GM12874 (cell line): ENCODE measurements around the gene SELE.

Experiments used
- CTCF ChIP-seq: IDR thresholded peaks from 2 replicates; pipeline ENCODE4 v1.5.1; 2011; ENCODE audit warnings: low read depth, mild to moderate bottlenecking, control low read depth, low read length, moderate library complexity; ENCODE audit not compliant: insufficient read depth

The SELE gene

GRCh38 chr1:169692756-169693460, 41.0 kb downstream of the SELE start:
- TF ChIP-seq CTCF: no peak

DNA sequence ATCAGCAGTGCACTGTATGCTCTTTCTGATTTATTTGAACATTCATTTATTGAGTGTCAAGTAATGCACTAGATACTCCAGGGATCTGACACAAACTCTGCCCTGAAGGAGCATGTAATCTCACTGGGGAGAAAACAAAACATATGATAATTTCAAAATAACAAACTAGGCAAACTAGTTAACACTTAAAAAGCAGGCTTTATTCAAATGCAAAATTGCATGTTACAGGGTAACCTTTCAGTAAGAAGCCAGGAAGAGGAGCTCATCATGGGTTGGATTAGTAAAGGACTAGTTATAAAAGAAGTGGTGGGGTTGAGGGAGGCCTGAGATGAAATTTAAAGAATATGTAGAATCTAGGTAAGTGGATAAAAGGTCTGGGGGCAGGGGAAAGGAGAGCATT, 43.4 kb downstream of the SELE start:
- no peak for TF ChIP-seq CTCF

DNA sequence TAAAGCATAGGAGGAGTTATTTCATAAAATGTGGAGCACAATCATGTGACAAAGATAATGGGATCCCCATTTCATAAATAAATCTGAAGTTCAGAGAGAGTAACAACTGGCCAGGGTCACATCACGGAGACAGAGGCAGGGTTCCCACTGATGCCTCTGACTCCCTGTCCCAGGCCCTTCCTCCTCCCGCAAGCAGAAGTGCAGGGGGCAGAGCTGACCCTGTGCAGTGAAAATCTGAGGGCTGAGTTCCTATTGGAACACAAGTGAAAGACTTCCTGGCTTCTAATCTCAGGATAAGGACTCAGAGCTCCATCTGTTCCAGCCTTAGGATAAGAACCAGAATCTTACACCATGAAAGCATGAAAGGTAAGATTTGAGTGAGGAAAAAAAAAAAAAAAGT, 44.5 kb downstream of the SELE start:
- TF ChIP-seq CTCF: no peak

DNA sequence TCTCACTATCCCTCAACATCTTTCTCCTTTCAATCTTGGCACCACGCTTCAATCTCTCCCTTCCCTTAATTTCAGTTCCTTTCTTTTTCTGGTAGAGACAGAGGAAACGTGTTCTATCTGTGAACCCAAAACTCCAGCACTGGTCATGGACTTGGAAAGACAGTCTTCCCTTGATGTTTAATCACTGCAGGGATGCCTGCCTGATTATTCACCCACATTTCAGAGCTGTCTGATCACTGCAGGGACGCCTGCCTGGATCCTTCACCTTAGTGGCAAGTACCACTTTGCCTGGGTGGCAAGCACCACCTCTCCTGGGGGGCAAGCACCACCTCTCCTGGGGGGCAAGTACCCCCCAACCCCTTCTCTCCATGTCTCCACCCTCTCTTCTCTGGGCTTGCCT, 50.2 kb downstream of the SELE start:
- no peak for TF ChIP-seq CTCF

GRCh38 chr1:169682071-169682470, 51.8 kb downstream of the SELE start:
- TF ChIP-seq CTCF: no peak

- TF ChIP-seq CTCF: no peak
Observed at GRCh38 chr1:169681140-169681539, 52.7 kb downstream of the SELE start.

DNA sequence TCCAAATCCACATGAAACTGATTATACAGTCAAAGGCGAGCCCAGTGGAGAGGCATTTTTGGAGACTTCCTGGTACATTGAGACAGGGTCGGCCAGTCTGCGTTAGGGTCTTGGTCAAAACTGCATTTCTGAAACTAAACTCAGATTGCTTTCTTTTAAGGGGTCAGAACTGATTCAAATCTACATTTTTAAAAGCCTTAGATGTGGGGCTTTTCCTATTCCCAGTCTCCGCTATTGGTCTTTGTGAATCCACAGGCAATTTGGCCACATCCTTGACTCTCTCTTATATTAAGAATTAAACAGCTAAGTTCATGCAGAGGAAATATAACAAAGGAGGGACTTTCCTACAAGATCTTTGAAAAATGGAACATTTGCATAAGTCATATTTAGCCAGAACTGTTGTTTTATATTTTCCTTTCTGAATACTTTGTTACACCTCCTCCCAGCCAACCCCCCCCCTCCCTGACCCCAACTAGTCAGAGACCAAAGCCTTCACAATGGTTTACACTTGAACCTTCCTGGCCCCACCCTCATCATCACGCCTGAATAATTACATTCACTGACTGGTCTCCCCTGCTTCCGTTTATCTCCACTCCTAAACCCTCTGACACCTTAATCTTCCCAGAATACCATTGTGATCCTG, 53.4 kb downstream of the SELE start:
- TF ChIP-seq CTCF: no peak
